ENCODE measurements around the gene ADAM11.
"Not testable (repeated sequence)": the region's sequence is repeated elsewhere in the genome, so short reads cannot be mapped to it uniquely, and the experiment has no call there.

ADAM11 gene

GRCh38 chr17:44758414-44759085, at the start of gene ADAM11:
TSS of gene ADAM11 (plus strand) at chr17:44758988. CDS start at chr17:44759200, 212 bp downstream.
- no peak for DNase-seq

GRCh38 chr17:44719444-44719843, 39.3 kb upstream of the ADAM11 start:
- DNase-seq = no peak

- no peak for DNase-seq
Observed at GRCh38 chr17:44722254-44722653, 36.5 kb upstream of the ADAM11 start.

GRCh38 chr17:44726121-44726520, 32.7 kb upstream of the ADAM11 start:
- DNase-seq = not testable (repeated sequence)

- DNase-seq = no peak
Observed at GRCh38 chr17:44733753-44734152, 25.0 kb upstream of the ADAM11 start.

GRCh38 chr17:44734272-44734671, 24.5 kb upstream of the ADAM11 start:
- DNase-seq = no peak

GRCh38 chr17:44736551-44737240, 22.1 kb upstream of the ADAM11 start:
- no peak for DNase-seq

- no peak for DNase-seq
Observed at GRCh38 chr17:44738214-44738906, 20.4 kb upstream of the ADAM11 start.

GRCh38 chr17:44741316-44741715, 17.5 kb upstream of the ADAM11 start:
- DNase-seq = no peak

GRCh38 chr17:44745301-44745700, 13.5 kb upstream of the ADAM11 start:
- DNase-seq = no peak

GRCh38 chr17:44745738-44746137, 13.1 kb upstream of the ADAM11 start:
- not testable (repeated sequence) for DNase-seq

- DNase-seq = no peak
Observed at GRCh38 chr17:44747566-44747965, 11.2 kb upstream of the ADAM11 start.

GRCh38 chr17:44749076-44749979, 9.5 kb upstream of the ADAM11 start:
- DNase-seq = no peak

GRCh38 chr17:44749980-44750318, 8.8 kb upstream of the ADAM11 start:
- DNase-seq = no peak

GRCh38 chr17:44751331-44751730, 7.5 kb upstream of the ADAM11 start:
- DNase-seq = peak; percentile 13

GRCh38 chr17:44751806-44752205, 7.0 kb upstream of the ADAM11 start:
- DNase-seq = peak; percentile 52

GRCh38 chr17:44752953-44753861, 5.6 kb upstream of the ADAM11 start:
- DNase-seq = no peak

GRCh38 chr17:44754276-44754675, 4.5 kb upstream of the ADAM11 start:
- no peak for DNase-seq

GRCh38 chr17:44755180-44755579, 3.6 kb upstream of the ADAM11 start:
- DNase-seq = not testable (repeated sequence)

- DNase-seq = no peak
Observed at GRCh38 chr17:44757045-44757917, 1.5 kb upstream of the ADAM11 start.

GRCh38 chr17:44757918-44758413, 822 bp upstream of the ADAM11 start:
- DNase-seq = no peak
